NCI-H2081 treated with DMSO at 0.1 percent for 48 hours (cell line): ENCODE data around the gene COA1.
"Not testable (repeated sequence)": the region's sequence is repeated elsewhere in the genome, so short reads cannot be mapped to it uniquely, and the experiment has no call there.

Experiments
- DNase-seq: peaks from one replicate; lab custom pipeline; 2025; lab: John Stamatoyannopoulos, UW

COA1 gene, protein sequence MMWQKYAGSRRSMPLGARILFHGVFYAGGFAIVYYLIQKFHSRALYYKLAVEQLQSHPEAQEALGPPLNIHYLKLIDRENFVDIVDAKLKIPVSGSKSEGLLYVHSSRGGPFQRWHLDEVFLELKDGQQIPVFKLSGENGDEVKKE

DNA sequence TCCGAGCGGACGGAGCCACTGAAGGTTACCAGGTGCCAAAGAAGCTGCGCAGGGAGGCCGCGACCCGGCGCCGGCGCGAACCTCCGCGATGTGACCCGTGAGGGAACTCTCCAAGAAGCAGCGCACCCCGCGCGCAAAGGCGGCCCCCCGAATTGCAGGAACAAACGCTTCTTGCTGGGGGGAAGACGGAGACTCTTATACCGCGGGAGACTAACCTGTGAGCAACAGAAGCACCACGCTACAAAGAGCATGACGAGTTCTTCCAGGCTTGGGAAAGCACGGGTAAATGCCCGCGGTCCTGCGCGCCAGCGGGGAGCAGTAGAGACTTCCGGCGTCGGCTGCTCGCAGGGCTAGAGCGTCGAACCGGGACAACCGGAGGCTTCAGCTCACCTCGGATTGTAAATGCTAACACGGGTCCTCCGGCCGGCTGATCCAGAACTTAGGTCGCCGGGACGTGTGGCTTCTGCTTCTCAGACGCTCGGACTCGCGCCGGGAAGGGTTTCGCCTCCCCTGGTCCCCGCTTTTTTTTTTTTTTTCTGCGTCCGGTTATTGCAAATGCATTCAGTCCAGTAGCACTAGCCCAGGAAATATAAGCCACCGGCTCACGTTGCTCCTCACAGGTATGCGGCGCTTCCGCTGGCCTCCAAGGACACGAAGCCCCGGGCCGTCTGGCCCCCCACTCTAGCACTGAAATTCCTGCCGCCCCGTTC is at the start of gene COA1:
COA1 (minus strand) TSS at position 310 of the 710 bp plus-strand sequence. CDS start 80,909 bp downstream, outside the sequence.
- peak; percentile 81 for DNase-seq

- not testable (repeated sequence) for DNase-seq
These were observed 49.1 kb upstream of the COA1 start for GRCh38 chr7:43778293-43779044.

GRCh38 chr7:43775255-43775654 is 45.9 kb upstream of the COA1 start:
- not testable (repeated sequence) for DNase-seq

DNA sequence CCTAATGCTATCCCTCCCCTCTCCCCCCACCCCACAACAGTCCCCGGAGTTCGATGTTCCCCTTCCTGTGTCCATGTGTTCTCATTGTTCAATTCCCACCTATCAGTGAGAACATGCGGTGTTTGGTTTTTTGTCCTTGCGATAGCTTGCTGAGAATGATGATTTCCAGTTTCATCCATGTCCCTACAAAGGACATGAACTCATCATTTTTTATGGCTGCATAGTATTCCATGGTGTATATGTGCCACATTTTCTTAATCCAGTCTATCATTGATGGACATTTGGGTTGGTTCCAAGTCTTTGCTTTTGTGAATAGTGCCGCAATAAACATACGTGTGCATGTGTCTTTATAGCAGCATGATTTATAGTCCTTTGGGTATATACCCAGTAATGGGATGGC is 43.9 kb upstream of the COA1 start:
- DNase-seq = not testable (repeated sequence)

GRCh38 chr7:43771573-43771972 is 42.2 kb upstream of the COA1 start:
- no peak for DNase-seq

DNA sequence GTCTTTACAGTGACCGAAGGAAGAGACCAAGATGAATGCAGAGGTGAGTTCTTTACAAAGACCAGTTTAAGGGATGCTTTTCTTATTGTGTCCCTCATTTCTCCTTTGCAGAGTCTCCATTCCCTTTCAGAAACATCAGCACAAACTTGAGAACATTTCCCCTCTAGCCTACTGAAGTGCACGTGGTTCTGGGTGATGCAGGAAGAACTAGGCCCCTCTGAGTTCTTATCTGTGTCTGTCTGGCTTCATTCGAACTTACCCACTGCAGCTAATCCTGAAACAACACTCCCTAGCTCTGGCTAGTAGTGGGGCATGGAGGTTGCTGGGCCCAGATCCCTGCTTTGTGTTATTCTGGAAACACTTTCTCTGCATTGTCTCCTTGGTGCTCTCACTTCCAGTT is 41.8 kb upstream of the COA1 start:
- DNase-seq = no peak

GRCh38 chr7:43769791-43770465 is 40.6 kb upstream of the COA1 start:
- no peak for DNase-seq

DNA sequence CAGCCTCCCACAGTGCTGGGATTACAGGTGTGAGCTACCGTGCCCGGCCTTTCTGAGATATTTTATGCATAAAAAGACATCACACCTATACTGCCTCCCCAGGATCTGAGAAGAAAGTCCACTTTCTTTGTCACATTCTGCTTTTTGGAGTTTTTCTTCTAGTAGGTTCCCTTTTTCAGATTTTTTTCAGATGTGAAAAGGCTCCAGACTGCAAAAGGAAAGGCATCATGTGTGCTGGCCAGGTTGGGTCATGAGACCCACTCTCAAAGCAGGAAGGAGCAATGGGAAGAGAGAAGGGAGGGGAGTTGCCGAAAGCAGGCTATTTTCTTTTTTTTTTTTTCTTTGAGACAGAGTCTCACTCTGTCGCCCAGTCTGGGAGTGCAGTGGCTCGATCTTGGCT is 40.0 kb upstream of the COA1 start:
- DNase-seq = no peak

- no peak for DNase-seq
These were observed 39.6 kb upstream of the COA1 start for GRCh38 chr7:43768887-43769272.

- no peak for DNase-seq
These were observed 39.0 kb upstream of the COA1 start for GRCh38 chr7:43768201-43768886.

DNA sequence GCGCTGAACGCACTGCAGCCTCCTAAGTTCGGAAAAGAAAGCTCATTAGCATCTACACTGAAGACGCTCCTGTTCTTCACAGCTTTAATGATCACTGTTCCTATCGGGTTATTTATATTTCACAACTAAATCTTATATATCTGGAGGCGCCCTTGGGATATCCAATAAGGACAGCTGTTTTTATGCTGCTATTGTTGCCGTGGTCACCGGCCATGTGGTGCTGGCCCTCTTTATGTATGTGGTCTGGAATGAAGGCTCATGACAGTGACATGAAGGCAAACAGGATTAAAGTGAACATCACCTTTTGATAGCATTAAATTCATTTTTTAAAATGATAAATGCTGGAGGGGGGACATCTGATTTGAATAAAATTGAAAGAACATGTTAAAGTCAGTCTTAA is 38.0 kb upstream of the COA1 start:
- no peak for DNase-seq

DNA sequence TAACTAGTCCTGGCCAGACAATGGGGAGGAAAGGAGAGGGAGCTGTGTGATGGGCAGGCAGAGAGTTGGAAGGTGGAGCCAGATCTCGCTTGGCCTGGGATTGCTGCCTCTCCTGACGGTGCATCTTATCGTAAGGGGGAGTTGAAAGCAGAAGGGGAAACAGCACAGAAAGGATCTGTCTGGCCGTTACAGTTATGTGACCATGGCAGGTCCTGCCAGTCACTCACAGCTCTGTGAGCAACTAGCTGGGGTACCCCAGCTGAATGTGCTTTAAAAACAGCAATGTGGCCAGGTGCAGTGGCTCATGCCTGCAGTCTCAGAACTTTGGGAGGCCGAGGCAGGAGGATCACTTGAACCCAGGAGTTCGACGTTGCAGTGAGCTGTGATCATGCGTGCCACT is 37.2 kb upstream of the COA1 start:
- no peak for DNase-seq

DNA sequence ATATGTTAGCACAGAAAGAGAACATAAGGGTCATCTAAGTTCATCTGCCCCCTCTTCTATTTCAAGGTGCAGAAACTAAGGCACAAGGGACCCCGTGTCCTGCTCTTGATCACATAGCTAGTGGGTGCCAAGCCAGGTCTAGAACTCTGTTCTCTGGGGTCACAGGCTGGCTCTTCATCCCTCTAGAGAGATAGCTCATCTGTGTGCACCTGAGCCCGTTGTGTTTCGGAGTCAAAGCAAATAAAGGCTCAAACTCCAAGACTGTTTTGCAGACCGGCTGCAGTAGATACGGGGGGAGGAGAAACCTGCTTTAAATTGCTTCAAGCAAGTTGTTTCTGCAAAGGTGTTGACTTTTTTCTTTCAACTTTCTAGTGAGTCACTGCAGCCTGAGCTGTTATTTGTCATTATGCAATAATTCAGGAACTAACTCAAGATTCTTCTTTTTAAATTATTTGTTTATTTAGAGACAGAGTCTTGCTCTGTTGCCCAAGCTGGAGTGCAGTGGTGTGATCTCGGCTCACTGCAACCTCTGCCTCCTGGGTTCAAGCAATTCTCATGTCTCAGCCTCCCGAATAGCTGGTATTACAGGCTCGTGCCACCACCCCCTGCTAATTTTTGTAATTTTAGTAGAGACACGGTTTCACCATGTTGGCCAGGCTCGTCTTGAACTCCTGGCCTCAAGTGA is 35.6 kb upstream of the COA1 start:
- DNase-seq = no peak

DNA sequence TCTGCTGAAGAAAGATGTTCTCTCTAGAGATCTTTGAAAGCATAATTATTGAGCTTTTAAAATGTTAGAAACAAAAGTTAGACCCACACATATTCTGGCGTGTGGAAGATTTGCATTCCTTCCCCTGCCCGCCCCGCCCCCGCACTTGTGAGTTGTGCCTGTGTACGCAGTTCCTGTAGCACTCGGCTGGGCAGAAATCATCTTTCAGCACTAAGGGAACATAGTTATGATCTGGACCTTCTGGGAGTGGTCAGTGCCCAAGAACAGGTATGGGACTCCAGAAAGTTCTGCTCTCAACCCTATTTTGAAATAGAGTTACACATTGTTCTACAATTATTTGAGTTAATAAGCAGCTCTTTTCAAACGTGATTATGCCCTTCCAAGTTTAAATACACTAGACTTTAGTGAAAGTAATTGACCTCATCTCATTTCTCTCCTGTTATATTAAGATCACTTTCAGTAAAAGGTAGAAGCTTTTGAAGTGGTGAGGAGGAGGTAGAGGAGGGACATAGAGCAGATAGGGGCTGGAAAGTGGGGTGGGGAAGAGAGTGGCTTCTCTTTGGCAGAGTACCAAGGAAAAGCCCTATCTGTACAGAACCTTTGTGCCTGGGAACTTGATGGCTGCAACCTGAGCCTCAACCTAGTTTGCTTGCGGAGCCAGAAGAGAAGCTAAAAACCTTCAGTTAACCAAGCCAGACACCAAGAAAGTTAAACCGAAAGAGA is 34.9 kb upstream of the COA1 start:
- DNase-seq = no peak

DNA sequence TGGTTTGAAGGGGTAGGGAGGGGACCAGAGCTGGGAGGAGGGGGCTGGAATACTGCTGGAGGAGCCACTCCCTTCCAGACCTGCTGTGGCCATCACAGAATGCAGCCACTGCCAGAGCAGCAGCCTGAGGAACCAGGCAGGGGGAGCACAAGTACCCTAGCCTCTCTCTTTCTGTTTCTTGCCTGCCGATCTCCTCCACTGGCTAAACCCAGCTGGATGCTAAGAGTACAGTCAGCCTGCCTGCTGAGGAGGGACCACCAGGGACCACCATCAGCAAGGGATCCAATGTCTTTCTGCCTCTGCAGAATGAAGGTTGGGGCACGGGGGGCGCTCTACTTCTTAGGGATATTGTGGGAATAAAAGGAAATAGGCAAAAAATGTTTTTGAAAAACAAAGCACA is 33.9 kb upstream of the COA1 start:
- DNase-seq = no peak

- no peak for DNase-seq
These were observed 32.8 kb upstream of the COA1 start for GRCh38 chr7:43761938-43762692.

- no peak for DNase-seq
These were observed 32.1 kb upstream of the COA1 start for GRCh38 chr7:43761382-43761781.

GRCh38 chr7:43760861-43761260 is 31.5 kb upstream of the COA1 start:
- DNase-seq = no peak

DNA sequence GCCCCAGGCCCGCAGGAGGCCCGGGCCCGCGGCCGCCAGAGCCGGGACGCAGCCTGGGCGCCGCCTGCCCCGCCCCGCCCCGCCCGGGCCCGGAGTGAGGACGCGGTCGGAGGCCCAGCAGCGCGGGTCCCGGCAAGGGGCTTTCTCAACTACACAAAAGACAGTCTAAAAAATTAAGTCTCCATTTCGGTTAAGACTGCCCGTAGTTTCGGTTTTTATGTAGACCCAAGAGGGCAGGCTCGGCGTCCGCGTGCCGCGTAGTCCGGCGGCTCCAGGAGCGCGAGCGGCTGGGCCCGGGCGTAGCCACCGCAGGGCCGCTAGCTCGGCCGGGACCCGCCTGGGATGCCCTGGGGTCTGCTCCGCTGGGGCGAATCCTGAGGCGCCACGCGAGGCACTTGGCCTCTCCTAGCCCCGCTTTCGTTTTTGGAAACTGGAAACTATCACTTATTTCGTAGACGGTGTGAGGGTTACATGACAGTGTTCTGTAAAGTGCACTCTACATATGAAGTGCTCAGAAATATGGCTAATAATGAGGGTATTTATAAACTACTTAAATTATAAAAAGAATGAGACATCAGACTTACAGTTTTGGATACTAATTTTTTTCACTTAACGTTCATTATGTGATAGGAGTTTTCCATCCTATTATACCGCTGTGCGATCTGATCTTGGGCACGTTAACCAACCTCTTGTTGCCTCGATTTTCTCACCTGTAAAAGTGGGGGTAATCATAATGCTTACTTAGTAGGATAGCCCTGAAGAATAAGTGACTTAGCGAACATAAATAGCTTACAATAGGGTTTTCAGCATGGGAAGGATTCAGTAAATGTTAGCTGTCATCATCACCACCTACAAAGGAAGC is 29.7 kb upstream of the COA1 start:
- DNase-seq = no peak
